Central memory CD8-positive, alpha-beta T cell (primary cell): Measurements from ENCODE around the gene MYO5A.
A peak's percentile ranks its signal among the peaks of the same experiment; 100 is the strongest.
"Not testable (repeated sequence)": the region's sequence is repeated elsewhere in the genome, so short reads cannot be mapped to it uniquely, and the experiment has no call there.

Experiments
- ATAC-seq: fragments of 150-1000 bp; cut with Tn5 transposase; replicated peaks from 2 replicates; pipeline ENCODE4 v1.10.0; 2022; ENCODE audit warnings: mild to moderate bottlenecking, moderate FRiP score, moderate number of reproducible peaks; ENCODE audit not compliant: poor library complexity, severe bottlenecking; ENCODE audit errors: extremely low read depth
- DNase-seq, 2 donors: peaks; one replicate each; pipeline ENCODE4 v3.0.0; 2021; ENCODE audit warnings: low spot score in 2 of 2
- H3K27ac Mint-ChIP-seq: one replicate; pipeline ENCODE4 v1.8.0; 2022; ENCODE audit warnings: low read depth, mild to moderate bottlenecking, moderate library complexity, mixed read lengths
- H3K27me3 Mint-ChIP-seq: one replicate; pipeline ENCODE4 v1.8.0; 2022; ENCODE audit warnings: mixed read lengths
- H3K36me3 Mint-ChIP-seq: one replicate; pipeline ENCODE4 v1.8.0; 2022; ENCODE audit warnings: mild to moderate bottlenecking, moderate library complexity, mixed read lengths; ENCODE audit not compliant: insufficient read depth
- H3K4me1 Mint-ChIP-seq: one replicate; pipeline ENCODE4 v1.8.0; 2022; ENCODE audit warnings: mixed read lengths
- H3K4me3 Mint-ChIP-seq: one replicate; pipeline ENCODE4 v1.8.0; 2022; ENCODE audit warnings: mild to moderate bottlenecking, moderate library complexity, mixed read lengths
- H3K9me3 Mint-ChIP-seq: one replicate; pipeline ENCODE4 v1.8.0; 2022; ENCODE audit warnings: mixed read lengths

The MYO5A gene

DNA sequence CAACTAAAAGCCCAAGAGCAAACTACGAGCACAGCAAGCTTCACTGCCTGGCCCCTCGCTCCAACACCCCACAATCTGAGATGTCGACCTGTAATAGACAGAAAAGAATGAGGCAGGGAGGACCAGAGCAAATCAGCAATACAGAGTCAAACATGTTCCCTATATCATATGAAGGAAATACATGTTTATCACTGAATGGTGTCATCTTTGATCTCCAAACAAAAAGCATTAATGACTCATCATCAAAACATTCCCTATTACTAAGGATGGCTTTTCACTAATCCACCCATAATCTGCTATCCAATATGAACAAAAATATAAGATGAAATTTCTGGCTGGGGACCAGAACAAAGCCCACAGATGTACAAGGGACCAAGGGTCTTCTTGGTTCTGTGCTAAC is 34.7 kb downstream of the MYO5A start:
- Mint-ChIP-seq H3K9me3 (no peaks in the 10 kb centered on the region), H3K4me3 (no peak overlapping the region), H3K4me1 (peaks cover 51% of the 10 kb centered on the region), H3K27me3 (no peaks in the 10 kb centered on the region), H3K36me3 (peaks cover 5% of the 10 kb centered on the region), H3K27ac (no peak overlapping the region)
- ATAC-seq (no peak), DNase-seq (no peak)

GRCh38 chr15:52492132-52492531 is 36.5 kb downstream of the MYO5A start:
- H3K9me3 Mint-ChIP-seq, result no peaks in the 10 kb centered on the region
- H3K36me3 Mint-ChIP-seq, result peaks cover 3% of the 10 kb centered on the region
- DNase-seq, result no peak
- no peaks in the 10 kb centered on the region for H3K27me3 Mint-ChIP-seq
- peaks cover 62% of the 10 kb centered on the region for H3K4me1 Mint-ChIP-seq
- H3K27ac Mint-ChIP-seq, result no peak overlapping the region
- no peak overlapping the region for H3K4me3 Mint-ChIP-seq
- no peak for ATAC-seq

DNA sequence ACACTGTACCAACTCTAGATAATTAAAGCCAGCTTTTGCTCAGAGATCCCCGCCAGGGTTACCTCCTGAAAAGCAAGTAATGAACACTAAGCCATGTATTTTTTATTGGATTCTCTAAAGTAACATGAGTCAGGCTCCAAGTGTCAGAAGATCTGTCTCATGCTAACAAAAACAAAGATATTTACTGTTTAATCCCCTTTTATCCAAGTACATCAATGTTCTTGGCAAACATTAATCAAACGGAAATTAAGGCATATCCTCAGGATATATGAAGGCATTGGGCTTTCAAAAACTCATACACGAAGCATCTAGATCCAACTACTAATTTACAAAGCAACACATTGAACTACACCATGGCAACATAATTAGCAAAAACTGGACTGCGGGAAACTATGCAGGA is 37.2 kb downstream of the MYO5A start:
- no peak for ATAC-seq
- H3K4me3 Mint-ChIP-seq, result no peak overlapping the region
- no peaks in the 10 kb centered on the region for H3K9me3 Mint-ChIP-seq
- DNase-seq, result no peak
- H3K27me3 Mint-ChIP-seq, result no peaks in the 10 kb centered on the region
- H3K27ac Mint-ChIP-seq, result no peak overlapping the region
- peaks cover 67% of the 10 kb centered on the region for H3K4me1 Mint-ChIP-seq
- H3K36me3 Mint-ChIP-seq, result peaks cover 4% of the 10 kb centered on the region

GRCh38 chr15:52489430-52489829 is 39.2 kb downstream of the MYO5A start:
- H3K36me3 Mint-ChIP-seq, ATAC-seq, DNase-seq, H3K27me3 Mint-ChIP-seq, H3K9me3 Mint-ChIP-seq: not testable (repeated sequence)
- peak overlapping the region; percentile 69 for H3K4me3 Mint-ChIP-seq
- H3K4me1 Mint-ChIP-seq, result peaks cover 63% of the 10 kb centered on the region
- H3K27ac Mint-ChIP-seq, result peak overlapping the region; percentile 71

DNA sequence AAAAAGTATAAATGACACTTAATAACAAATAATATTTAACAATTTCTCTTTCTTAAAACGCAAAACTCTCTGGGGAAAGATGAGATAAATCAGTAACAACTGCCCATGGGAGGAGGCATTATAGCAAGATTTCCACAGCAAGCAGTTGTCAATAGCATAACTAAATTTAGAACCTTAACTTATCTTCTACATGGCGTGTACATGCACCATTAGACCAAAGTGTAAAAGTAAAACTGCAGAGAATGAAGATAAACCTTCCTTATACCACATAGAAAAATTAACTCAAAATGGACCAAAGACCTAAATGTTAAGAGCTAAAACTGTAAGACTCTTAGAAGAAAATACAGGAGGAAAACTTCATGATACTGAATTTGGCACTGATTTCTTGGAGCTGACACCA is 39.9 kb downstream of the MYO5A start:
- Mint-ChIP-seq H3K36me3 (peaks cover 5% of the 10 kb centered on the region), H3K4me3 (peak overlapping the region; percentile 69), H3K4me1 (peaks cover 66% of the 10 kb centered on the region), H3K27ac (peak overlapping the region; percentile 71), H3K9me3 (no peaks in the 10 kb centered on the region), H3K27me3 (no peaks in the 10 kb centered on the region)
- DNase-seq (no peak), ATAC-seq (peak; percentile 66)

DNA sequence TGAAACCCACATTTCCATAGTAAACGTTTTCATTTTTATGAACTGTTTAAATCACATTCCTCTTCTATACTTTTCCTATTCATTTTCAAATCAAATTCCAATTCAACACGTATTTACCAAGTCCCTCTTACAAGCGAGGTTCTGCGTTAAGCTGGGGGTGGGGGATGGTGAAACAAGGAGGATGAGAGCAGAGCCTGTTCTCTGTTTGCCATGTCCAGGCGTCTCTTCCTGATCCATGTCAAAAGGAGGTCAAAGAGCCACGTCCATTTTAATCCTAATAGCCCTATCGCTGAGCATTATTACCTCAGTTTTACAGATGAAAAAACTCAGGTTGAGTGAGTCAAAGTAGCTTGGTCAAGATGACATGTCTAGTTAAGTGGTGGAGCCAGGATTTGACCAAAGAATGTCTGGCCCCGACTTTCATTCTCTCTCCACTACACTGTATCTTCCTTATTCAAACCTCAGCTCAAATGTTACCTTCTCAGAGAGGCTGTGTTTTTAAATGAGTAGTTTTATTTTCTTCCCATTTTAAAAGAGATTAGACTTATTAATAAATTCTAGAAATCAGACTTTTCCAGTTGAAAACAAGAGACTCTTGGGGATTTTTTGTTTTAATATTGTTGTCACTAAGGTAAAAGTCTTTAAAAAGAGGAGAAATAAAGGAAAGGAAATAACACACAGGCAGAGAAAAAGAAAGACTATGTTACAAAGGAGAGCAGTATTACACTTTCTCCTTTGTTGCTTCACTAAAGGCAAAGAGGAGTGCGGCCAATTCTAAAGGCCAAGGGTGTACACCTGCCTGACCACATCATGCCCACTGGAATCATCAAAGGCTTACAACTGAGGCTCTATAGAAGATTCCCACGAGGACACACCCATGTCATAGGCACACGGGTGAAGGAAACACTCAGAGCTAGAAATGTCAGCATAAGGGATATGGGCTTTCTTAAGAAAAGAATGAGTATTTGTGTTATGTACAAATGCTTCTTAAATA is 42.4 kb downstream of the MYO5A start:
- H3K4me1 Mint-ChIP-seq, result peaks cover 74% of the 10 kb centered on the region
- DNase-seq, result no peak
- H3K27me3 Mint-ChIP-seq, result no peaks in the 10 kb centered on the region
- peak overlapping the region; percentile 27 for H3K4me3 Mint-ChIP-seq
- H3K36me3 Mint-ChIP-seq, result peaks cover 4% of the 10 kb centered on the region
- no peaks in the 10 kb centered on the region for H3K9me3 Mint-ChIP-seq
- ATAC-seq, result no peak
- peak overlapping the region; percentile 71 for H3K27ac Mint-ChIP-seq

DNA sequence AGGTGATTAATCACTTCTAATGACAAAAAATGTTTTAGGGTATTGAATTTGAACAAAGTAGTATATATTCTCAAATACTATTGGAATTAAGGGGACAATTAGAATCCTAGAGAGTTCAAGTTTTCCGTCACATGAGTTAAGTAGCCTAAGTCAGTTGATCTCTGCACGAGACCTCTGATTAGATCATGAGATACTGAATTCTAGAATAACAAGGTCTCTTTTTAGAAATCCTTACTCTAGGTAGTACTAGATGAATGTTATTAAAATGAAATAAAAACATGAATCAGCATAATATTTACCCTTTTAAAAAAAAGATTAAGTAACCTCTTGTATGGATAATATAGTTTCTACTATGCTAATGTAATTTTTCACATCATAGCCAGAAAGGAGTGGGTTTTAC is 43.4 kb downstream of the MYO5A start:
- Mint-ChIP-seq H3K4me1 (peaks cover 78% of the 10 kb centered on the region), H3K9me3 (no peaks in the 10 kb centered on the region), H3K4me3 (no peak overlapping the region), H3K27me3 (no peaks in the 10 kb centered on the region), H3K36me3 (peaks cover 4% of the 10 kb centered on the region), H3K27ac (no peak overlapping the region)
- no peak for DNase-seq
- ATAC-seq, result no peak

GRCh38 chr15:52483707-52484106 is 45.0 kb downstream of the MYO5A start:
- no peaks in the 10 kb centered on the region for H3K27me3 Mint-ChIP-seq
- peak overlapping the region; percentile 67 for H3K27ac Mint-ChIP-seq
- H3K4me1 Mint-ChIP-seq, result peaks cover 71% of the 10 kb centered on the region
- H3K4me3 Mint-ChIP-seq, result peak overlapping the region; percentile 44
- H3K36me3 Mint-ChIP-seq, result peaks cover 4% of the 10 kb centered on the region
- H3K9me3 Mint-ChIP-seq, result no peaks in the 10 kb centered on the region
- ATAC-seq (no peak), DNase-seq (no peak)

GRCh38 chr15:52481915-52482314 is 46.8 kb downstream of the MYO5A start:
- DNase-seq (peak; percentile 20 to 61), ATAC-seq (peak; percentile 100)
- Mint-ChIP-seq H3K9me3 (no peaks in the 10 kb centered on the region), H3K36me3 (peaks cover 4% of the 10 kb centered on the region), H3K27ac (peak overlapping the region; percentile 67), H3K27me3 (no peaks in the 10 kb centered on the region), H3K4me3 (peak overlapping the region; percentile 29), H3K4me1 (peaks cover 70% of the 10 kb centered on the region)

- DNase-seq (no peak), ATAC-seq (no peak)
- peaks cover 2% of the 10 kb centered on the region for H3K36me3 Mint-ChIP-seq
- no peaks in the 10 kb centered on the region for H3K9me3 Mint-ChIP-seq
- H3K4me3 Mint-ChIP-seq, result peak overlapping the region; percentile 29
- peak overlapping the region; percentile 67 for H3K27ac Mint-ChIP-seq
- no peaks in the 10 kb centered on the region for H3K27me3 Mint-ChIP-seq
- H3K4me1 Mint-ChIP-seq, result peaks cover 65% of the 10 kb centered on the region
Measured at GRCh38 chr15:52480990-52481389, 47.7 kb downstream of the MYO5A start.

- DNase-seq (no peak), ATAC-seq (no peak)
- Mint-ChIP-seq H3K36me3 (peaks cover 10% of the 10 kb centered on the region), H3K4me1 (peaks cover 54% of the 10 kb centered on the region), H3K27me3 (no peaks in the 10 kb centered on the region), H3K27ac (peak overlapping the region; percentile 95), H3K4me3 (no peak overlapping the region), H3K9me3 (peaks cover 5% of the 10 kb centered on the region)
Measured at GRCh38 chr15:52466716-52467115, 62.0 kb downstream of the MYO5A start.

DNA sequence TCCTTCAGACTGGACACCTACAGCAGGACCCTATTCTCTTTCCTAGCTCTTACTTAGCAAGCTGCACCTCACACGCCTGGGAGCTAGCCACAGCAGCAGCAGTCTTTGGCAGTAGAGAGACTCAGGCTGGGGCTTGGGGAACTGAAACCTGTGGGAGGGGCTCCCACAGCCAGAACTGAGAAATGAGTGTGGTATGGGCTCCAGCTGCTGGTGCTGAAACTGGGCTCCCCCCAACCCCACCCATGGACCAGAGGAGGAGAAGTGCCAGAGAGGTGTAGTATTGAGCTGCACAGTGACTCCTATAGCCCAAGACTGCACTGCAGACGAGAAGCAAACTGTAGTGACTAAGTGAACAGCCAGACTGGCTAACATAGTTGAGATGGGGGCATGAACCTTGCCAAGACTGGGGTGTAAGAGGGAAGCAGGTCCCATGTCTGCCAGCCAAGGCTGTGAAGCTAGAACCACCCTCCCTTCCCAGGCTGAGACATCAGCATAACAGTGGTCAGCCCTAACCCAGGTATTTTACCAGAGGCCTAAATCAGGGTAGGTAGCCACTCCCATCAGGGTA is 62.5 kb downstream of the MYO5A start:
- peaks cover 5% of the 10 kb centered on the region for H3K9me3 Mint-ChIP-seq
- no peaks in the 10 kb centered on the region for H3K27me3 Mint-ChIP-seq
- ATAC-seq (peak; percentile 49), DNase-seq (peak in 1 of 2 donors; percentile 29)
- H3K4me3 Mint-ChIP-seq, result peak overlapping the region; percentile 1
- peaks cover 54% of the 10 kb centered on the region for H3K4me1 Mint-ChIP-seq
- H3K36me3 Mint-ChIP-seq, result peaks cover 9% of the 10 kb centered on the region
- peak overlapping the region; percentile 95 for H3K27ac Mint-ChIP-seq

DNA sequence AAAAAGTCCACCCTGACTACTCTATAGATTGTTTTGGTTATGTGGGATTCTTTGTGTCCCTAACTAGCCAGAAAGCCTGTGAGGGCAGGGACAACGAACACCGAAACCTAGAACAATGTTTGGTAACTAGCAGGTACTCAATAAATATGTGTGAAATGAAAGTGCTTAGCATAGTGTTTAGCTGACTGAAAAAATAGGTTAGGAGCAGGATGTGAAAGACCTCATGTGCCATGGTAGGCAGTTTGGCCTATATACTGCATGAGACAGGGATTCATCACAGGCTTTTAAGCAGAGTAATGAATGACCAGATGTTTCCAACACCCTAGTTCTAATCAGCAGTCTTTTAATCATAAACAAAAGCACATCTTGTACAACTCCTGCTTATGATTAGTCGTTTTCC is 64.2 kb downstream of the MYO5A start:
- Mint-ChIP-seq H3K4me1 (peaks cover 46% of the 10 kb centered on the region), H3K36me3 (peaks cover 14% of the 10 kb centered on the region), H3K9me3 (peaks cover 5% of the 10 kb centered on the region), H3K27ac (peak overlapping the region; percentile 95), H3K27me3 (no peaks in the 10 kb centered on the region), H3K4me3 (peak overlapping the region; percentile 73)
- ATAC-seq, result peak; percentile 82
- no peak for DNase-seq
